ENCODE results near the gene HMCN2.
"Not testable (repeated sequence)": the region's sequence is repeated elsewhere in the genome, so short reads cannot be mapped to it uniquely, and the experiment has no call there.

Gene HMCN2

DNA sequence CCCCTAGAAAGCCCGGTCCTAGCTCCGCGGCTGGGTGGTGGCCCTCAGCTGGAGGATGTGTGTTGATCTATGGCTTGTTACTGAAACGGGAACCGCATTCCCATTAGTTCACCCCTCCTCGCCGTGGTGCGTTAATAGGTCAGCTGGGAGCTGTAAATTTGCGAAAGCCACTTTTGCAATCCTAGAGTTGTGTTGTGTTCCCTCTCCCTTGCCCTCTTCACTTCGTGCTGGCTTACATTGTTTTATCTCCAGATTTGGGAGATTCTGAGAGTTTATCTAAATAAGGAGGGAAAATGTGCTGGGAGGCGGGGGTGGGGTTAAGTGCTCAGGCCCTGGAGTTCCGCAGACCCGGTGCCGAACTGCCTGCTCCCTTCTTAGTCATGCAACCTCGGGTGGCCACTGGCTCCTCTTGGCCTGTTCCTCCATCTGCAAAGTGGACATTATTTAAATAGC lies 62.8 kb downstream of the HMCN2 start:
- no peak for DNase-seq (ENCODE audit: low read depth in 2 of 2)

DNA sequence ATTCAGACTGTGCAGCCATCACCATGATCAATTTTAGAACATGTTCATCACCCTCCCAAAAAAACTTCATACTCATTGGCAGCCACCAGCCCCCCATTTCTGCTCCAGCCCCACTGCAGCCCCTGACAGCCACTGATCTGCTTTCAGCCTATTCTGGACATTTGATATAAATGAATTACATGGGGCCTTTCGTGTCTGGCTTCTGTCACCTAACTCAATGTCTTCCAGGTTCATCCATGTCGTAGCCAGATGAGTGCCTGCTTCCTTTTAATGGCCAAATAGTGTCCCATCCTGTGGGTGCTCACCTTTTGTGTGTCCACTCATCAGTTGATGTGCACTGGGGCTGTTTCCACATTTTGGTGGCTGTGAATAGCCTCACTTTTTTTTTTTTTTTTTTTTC lies 63.5 kb downstream of the HMCN2 start:
- no peak for DNase-seq (ENCODE audit: low read depth in 2 of 2)

DNA sequence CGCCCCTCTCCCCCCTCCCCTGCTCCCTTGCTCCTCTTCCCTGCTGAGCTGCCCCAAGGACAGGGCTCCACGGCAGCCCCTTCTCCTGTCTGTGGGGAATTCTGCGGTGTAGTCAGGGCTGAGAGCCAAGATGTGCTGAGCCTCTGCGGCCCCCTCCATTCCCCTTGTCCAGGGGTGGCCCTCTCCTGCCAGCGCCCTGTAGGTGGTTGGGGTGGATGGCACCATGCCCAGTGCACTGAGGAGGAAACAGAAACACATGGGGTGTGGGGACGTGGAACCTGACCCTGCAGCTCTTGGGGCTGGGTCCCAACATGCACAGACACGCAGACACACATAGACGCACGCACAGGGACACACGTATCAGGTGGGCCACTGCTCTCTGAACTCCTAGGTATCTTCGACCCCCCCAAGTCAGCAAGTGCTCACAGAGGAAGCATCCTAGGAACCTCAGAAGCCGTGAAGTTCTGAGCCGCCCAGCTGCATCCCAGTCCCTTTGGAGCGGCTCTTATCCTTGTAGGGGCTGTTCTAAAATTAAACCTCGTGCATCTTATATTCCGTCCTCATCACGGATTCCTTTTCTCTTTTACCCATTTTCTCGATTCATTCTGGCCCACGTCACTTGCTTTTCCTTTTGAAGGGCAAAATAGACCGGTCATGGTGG lies 64.8 kb downstream of the HMCN2 start:
- DNase-seq (ENCODE audit: low read depth in 2 of 2), result no peak

DNA sequence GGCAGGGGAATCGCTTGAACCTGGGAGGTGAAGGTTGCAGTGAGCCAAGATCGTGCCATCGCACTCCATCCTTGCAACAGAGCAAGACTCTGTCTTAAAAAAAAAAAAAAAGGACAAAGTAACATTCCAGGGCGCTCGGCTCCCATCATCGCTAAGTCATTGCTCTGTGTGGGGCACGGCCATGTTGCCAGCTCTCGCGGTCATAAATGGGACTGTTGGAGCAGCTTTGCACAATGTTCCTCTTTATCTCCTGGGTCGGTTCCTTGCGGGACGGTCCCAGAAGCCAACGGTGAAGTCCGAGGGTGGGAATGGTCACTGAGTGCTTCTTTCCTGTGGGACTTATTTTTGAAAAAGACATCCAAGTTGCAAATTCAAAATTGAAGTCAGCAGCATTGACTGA lies 65.5 kb downstream of the HMCN2 start:
- DNase-seq (ENCODE audit: low read depth in 2 of 2), result no peak

DNA sequence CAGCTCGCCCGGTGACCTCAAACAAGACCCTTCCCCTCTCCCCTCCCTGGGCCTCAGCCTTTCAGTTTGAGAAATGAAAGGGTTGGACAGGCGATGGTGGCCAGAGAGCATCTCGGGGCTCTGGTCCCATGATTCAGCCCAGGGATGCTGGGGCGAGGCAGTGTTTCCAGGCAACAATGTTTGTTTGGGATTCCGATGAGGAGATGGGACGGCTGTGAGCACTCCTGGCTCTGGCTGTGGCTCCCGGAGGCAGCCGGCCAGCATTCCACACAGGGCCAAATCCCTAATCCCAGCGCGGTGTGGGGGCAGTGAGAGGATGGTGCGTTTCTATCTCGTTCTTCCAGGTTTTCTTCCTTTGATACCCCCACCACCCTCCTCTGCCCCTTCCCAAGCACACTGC lies 66.0 kb downstream of the HMCN2 start:
- DNase-seq (ENCODE audit: low read depth in 2 of 2), result no peak

DNA sequence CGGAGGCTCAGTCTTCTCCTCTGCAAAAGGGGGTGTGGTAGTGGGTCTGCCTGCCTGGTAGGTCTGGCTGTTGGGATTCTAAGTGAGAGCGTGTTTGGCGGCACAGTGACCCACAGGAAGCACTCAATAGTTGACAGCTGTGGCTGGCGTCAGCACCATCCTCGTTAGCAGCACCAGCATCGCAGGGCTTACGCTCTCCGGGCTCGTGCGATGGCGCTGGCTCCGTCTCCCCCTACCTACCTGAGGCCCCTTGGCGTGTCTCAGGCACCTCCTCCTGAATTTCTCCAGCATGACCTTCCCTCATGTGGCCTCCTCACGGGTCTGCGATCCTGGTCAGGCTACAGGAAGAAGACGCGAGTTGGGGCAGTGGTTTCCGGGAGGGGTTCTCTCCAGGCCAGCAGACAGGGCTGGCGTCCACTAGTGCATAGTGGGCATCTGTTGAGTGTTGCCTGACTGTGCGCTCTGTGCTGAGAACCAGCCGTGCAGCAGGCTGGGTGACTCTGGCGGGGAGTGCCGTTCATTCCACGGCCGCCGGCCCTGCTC lies 66.9 kb downstream of the HMCN2 start:
- no peak for DNase-seq (ENCODE audit: low read depth in 2 of 2)

DNA sequence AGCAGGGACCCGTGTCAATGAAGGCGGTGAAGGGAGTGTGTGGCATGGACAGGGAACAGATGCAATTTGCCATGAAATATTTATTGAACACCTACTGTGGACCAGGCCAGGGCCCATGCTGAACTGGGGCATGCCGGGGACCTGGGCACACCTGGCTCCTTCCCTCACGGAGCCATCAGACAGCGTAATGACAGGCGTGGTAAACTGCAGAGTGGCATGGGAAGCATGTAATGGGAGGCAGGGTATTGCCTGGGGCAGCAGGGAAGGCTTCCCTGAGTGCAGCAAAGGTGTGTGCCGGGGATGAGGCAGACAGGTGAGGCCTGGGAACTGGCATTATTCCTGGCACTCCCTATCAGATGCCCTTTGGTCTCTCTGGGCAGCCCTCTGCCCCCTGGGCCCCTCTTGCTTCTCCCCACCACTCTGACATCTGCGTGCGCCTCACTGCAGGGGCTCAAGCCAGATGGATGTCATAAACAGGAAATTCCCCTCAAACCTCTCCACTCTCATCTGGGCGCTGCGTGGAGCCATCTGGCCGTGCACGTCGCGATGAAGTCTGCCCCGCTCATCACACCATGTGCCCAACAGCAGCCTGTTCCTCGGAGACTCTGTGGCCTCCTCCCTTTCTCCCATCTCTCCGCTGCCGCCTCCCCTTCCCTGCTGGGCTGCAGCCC lies 67.6 kb downstream of the HMCN2 start:
- DNase-seq (ENCODE audit: low read depth in 2 of 2), result no peak

DNA sequence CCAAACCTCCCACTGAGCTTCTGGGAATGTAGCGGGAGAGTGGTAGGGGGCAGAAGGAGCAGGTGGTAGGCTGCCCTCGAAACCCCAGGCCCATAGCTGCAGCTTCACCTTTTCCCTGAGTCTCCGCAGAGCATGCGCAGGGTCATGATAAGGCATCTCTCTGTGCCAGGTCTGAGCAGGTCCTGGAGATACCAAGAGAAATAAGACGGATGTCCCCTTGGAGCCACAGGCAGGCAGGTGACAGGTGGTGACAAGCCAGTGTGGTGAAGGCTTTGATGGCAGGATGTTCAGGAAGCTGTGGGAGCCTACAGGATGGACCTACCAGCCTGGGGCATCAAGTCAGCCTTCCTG lies 68.1 kb downstream of the HMCN2 start:
- DNase-seq (ENCODE audit: low read depth in 2 of 2), result no peak

DNA sequence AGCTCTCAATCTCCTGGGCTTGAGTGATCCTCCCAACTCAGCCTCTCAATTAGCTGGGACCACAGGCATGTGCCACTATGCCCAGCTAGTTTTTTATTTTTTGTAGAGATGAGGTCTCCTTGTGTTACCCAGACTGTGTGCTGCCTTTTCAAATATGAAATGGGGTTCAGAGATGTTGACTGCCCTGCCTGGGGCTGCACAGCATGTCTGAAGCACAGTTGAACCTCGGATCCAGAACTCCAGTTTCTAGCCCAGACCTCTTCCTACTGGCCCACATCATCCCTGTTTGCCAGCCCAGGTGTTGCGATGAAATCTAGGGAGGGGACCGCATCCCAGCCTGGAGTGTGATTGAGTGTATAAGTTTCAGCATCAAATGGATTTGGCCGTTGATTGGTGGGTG lies 69.4 kb downstream of the HMCN2 start:
- DNase-seq (ENCODE audit: low read depth in 2 of 2), result no peak

DNA sequence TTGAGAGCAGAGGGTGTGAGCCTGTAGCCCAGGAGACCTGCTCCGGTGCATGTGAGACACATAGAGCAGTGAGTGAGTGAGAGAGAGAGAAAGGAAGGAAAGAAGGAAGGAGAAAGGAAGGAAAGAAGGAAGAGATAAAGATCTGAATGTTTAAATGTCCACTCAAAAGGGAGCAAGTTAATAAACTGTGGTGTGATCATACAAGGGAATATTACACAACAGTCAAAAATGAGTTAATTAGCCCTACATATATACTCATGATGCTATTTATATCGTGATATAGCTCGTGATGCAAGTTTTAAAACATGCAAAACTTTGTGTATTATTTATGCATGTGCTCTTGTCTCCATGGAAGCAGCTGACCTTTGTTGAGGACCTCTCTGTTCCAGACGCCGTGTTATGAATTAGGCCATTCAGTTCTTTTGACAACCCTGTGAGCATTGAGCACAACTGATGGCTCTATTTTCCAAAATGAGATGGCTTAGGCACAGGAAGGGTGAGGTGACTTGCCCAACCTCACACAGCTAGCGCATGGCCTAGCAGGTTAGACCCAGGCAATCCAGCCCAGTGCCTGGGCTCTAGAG lies 70.6 kb downstream of the HMCN2 start:
- no peak for DNase-seq (ENCODE audit: low read depth in 2 of 2)

DNA sequence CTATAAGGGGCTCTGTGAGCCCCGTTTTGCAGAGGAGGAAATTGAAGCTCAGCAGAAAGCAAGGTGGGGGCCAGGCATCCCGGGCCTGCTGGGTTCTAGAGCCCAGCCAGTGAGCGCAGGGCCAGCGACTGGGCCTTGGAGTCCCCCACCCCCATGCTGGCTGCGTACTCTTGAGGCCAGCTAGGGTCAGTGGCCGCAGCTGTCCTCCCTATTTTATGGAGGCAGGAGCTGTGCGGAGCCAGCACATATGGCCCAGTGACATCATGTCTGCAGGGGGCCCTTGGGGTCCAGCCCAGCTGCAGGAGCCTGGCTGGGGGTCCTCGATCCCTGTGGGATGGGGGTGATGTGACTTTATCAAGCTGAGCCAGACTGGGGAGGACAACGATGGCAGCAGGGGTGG lies 71.3 kb downstream of the HMCN2 start:
- no peak for DNase-seq (ENCODE audit: low read depth in 2 of 2)

DNA sequence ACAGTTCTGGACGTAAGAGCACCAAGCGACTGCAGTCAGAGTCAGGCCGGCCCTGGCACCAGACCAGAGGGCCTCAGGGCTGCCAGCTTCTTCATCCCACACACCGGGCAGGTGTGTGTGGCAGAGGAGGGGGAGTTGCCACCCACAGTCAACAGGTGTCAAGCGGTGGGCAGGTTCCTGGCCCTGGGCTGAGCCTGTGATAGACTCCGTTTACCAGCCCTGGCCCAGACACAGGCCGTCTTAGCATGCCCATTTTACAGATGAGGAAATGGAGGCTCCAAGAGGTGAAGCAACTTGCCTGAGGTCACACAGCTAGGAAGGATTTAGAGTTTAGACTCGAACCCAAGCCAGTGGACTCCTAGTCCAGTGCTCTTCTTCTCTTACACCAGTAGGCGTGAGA lies 71.8 kb downstream of the HMCN2 start:
- no peak for DNase-seq (ENCODE audit: low read depth in 2 of 2)

DNA sequence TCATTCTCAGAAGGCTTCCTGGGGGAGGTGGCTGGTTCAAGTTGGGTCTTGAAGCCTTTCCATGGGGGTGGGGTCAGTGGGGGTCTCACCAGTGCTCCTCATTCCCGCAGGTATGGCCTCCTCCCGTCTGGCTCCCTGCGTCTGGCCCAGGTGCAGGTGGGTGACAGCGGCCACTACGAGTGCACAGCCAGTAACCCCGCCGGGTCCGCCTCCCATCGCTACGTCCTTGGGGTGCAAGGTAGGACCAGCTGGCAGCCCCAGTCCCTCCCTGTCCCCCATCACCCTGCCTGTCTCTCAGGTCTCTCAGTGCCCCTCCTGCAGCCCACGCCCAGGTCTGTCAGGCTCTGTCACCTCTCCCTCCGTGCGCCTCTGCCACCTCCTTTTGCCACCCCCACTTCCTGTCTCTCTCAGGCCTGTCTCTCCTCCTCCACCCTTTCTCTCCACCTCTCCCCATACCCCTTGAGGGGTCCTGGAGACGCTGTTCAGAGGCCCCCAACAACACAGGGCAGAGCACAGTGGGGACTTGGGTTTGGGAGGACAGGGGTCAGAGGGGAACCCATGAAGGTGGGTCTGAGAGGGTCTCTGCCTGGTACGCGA lies 72.3 kb downstream of the HMCN2 start:
- no peak for DNase-seq (ENCODE audit: low read depth in 2 of 2)

DNA sequence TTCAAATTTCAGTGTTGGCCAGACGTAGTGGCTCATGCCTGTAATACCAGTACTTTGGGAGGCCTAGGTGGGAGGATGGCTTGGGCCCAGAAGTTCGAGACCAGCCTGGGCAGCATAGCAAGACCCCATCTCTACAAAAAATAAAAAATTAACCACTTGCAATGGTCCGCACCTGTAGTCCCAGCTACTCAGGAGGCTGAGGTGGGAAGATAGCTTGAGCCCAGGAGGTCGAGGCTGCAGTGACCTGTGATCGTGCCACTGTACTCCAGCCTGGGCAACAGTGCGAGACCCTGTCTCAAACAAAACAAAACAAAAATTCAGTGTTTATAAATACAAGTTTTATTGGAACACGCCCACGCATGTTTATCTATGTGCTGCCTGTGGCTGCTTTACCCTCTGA lies 73.3 kb downstream of the HMCN2 start:
- DNase-seq (ENCODE audit: low read depth in 2 of 2), result not testable (repeated sequence)

DNA sequence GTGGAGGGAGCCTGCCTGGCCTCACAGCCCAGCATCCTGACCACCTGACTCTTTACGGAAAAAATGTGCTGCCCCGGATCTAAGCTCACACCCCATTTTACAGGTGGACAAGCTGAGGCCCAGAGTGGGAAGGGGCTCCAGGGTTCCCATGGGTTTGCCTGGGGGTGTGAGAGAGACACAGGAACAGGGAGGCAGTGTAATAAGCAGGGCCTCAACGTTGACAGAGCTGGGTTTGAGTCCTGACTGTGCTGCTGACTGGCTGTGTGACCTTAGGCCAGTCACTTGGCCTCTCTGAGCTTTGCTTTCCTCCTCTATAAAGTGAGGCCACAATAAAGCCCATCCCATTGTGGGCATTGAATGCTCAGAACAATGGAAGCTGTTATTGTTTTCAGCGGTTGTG lies 73.7 kb downstream of the HMCN2 start:
- no peak for DNase-seq (ENCODE audit: low read depth in 2 of 2)

DNA sequence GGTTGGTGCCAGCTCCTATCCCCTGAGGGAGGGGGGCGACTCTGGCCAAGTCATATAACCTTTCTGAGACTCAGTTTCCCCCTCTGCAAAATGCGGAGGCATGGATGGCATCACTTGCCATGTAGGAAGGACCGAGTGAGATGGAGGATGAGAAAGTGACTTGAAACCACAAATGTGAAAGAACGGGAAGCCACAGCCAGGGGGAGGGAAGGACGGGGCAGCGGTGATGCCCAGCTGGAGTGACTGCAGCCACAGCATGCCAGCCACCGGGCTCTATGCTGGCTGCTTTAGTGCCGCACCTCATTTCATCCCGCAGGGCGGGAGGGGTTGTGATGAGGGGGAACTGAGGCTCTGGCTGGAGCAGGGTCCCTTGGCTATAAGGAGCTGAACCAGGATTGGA lies 74.5 kb downstream of the HMCN2 start:
- no peak for DNase-seq (ENCODE audit: low read depth in 2 of 2)

DNA sequence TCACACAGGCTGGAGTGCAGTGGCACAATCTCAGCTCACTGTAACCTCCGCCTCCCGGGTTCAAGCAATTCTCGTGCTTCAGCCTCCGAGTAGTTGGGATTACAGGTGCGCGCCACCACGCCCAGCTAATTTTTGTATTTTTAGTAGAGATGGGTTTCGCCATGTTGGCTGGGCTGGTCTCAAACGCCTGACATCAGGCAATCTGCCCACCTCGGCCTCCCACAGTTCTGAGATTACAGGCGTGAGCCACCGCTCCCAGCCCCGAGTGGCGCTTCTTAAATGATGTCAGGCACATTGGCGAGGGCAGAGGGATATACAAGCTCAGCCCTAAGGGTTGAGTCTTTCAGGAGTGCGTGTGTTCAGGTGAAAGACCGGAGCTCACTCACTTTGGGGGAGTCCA lies 75.0 kb downstream of the HMCN2 start:
- DNase-seq (ENCODE audit: low read depth in 2 of 2), result not testable (repeated sequence)

DNA sequence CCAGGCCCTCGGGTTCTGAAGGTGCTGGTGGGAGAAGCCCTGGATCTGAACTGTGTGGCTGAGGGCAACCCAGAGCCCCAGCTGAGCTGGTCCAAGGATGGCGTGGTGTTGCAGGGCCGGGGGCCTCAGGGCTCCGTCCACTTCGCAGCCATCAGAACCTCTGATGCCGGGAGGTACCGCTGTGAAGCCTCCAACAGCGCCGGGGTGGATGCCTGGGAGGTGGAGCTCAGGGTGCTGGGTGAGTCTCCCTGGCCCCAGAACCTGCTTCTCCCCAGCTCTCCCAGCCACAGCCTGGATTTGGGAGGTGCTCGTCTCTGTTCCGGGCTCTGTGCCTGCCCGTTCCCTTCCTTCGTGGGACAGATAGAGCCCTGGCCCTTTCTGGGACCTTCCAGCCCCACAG lies 75.6 kb downstream of the HMCN2 start:
- no peak for DNase-seq (ENCODE audit: low read depth in 2 of 2)

DNA sequence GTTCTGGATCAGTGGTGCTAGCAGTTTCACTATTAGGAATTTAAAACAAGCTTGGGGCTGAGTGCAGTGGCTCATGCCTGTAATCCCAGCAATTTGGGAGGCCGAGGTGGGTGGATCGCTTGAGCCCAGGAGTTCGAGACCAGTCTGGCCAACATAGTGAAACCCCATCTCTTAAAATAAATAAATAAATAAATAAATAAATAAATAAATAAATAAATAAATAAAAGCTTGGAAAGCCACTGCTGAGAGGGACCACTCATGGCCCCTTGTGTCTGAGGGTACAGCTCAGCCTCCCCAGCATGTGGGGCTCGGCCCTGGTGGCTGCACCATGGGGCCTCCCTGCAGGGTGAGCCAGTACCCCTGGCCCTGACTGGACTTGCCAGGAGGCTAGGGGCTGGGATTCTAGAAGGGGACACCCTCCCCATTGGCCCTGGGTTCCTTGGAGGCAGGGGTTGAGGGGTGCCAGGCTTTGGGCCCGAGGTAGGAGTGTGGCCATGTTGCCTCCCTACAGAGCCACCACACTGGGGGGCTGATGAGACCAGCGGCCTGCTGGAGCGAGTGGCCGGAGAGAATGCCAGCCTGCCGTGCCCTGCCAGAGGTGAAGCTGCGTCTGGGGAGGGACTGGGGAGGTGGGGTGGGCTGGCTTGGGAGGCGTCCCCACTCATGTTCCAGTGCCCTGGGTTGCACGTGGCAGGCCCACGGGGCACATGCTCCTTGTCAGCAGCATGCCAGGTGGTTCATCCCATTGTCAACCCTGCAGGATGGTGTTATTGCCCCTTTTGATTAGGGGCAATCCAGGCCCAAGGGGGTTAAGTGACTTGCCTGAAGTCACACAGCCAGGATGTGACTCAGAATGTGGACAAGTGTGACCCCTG lies 76.5 kb downstream of the HMCN2 start:
- DNase-seq (ENCODE audit: low read depth in 2 of 2), result no peak

DNA sequence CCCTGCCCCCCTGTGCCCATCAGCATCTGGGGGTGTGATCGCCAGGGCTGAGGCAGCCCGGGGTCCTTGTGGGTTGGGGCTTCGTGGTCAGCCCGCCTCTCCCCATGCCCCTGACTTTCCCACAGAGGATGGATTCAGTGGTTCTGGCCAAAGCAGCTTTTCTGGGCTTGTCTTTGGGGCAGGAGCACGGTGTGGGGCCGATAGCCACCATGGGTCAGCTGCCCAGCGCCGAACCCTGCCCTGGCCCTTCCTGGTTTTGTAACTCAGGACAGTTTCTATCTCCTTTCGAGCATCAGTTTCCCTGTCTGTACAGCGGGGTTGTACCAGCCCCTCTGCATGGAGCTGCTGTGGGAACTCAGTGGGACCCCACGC lies 77.1 kb downstream of the HMCN2 start:
- DNase-seq (ENCODE audit: low read depth in 2 of 2), result no peak

DNA sequence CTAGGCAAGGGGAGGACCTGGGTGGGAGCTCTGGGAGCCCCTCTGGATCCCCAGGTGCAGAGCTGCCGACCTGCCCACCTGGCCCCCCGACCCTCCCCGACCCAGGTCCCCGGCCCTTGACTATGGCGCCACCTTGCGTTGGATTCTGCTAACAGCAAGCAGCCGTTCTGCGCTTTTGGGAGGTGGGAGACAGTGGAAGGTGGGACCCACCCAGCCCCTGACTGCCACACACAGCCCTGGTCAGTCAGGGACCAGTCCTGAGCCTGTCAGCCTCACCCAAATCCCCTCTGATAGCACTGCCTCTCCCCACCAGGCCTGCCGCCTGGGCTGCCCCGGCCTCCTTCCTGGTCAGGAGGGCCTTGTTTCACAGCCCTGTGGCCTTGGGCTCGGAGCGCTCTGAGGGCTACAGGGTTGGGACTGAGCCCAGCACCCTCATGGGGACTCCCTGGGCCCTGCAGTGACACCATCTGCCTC lies 77.9 kb downstream of the HMCN2 start:
- peak; percentile 2 to 31 for DNase-seq (ENCODE audit: low read depth in 2 of 2)

DNA sequence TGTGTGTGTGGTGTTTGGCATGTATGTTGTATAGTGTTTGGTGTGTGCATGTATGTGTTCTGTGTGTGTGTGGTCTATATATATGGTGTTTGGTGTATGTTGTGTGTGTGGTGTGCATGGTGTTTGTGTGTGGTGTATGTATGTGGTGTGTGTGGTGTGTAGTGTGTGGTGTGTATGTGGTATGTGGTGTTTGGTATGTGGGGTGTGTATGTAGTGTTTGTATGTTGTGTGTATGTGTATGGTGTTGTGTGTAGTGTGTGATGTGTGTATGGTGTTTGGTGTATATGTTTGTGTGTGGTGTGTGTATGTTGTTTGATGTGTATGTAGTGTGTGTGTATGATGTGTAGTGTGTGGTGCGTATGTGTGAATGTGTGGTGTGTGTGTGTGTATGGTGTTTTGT lies 78.8 kb downstream of the HMCN2 start:
- DNase-seq (ENCODE audit: low read depth in 2 of 2), result no peak

Measured in activated CD4-positive, alpha-beta T cell treated with anti-CD3 and anti-CD28 coated beads for 24 hours (primary cell).